ENCODE measurements around the gene COL7A1. TPM values are rescaled to one million over a fixed set of nuclear protein-coding genes. Genes with fewer than 3 reads are reported as not detected.

The COL7A1 gene
- 14.1 to 19.2 TPM (median 15.0 TPM) in 3 replicates for total RNA-seq

- peaks cover 40% of the 10 kb centered on the region for H3K4me1 Mint-ChIP-seq
- H3K27me3 Mint-ChIP-seq (ENCODE audit: low read depth): peaks cover 11% of the 10 kb centered on the region
- no peaks in the 10 kb centered on the region for H3K9me3 Mint-ChIP-seq
- DNase-seq (ENCODE audit: low spot score in 2 of 2, unreplicated experiment in 2 of 2): no peak
- H3K4me3 Mint-ChIP-seq: peak within 1 kb of the TSS; percentile 22
- no peak within 1 kb of the TSS for H3K27ac Mint-ChIP-seq
- peaks cover 2% of the 10 kb centered on the region for H3K36me3 Mint-ChIP-seq
- TF ChIP-seq CTCF (IDR thresholded peaks at IDR 0.05; ENCODE audit: unreplicated experiment): no peak
Measured at GRCh38 chr3:48595075-48595525, at the start of gene COL7A1. Gene COL7A1 (minus strand): TSS chr3:48595329. CDS start chr3:48595159, 170 bp downstream.

- Mint-ChIP-seq H3K27ac (no peak overlapping the region), H3K36me3 (no peaks in the 10 kb centered on the region), H3K27me3 (ENCODE audit: low read depth) (no peaks in the 10 kb centered on the region), H3K9me3 (no peaks in the 10 kb centered on the region), H3K4me1 (no peaks in the 10 kb centered on the region), H3K4me3 (no peak overlapping the region)
- no peak for DNase-seq (ENCODE audit: low spot score in 2 of 2, unreplicated experiment in 2 of 2)
- no peak for TF ChIP-seq CTCF (IDR thresholded peaks at IDR 0.05; ENCODE audit: unreplicated experiment)
Measured at GRCh38 chr3:48642605-48643004, 47.5 kb upstream of the COL7A1 start.

DNA sequence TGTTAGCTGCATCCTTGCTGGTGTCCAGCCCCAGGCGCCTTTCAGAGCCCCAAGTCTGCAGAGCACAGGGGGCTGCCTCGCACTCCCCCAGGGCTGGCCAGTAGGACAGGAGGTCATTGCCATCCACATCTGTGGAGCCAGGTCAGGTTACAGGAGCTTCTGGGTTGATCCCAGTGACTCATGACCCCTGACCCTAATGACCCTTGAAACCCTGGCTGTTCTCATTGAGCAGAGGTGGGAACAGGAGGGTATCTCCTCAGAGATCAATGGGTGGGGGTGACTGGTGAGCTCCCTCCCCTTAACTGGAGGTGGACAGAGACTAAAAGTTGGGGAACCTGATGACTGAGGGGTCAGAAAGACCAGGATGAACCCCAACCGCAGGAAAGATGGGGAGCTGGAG lies 46.3 kb upstream of the COL7A1 start:
- H3K4me1 Mint-ChIP-seq: peaks cover 6% of the 10 kb centered on the region
- H3K4me3 Mint-ChIP-seq: no peak overlapping the region
- DNase-seq (ENCODE audit: low spot score in 2 of 2, unreplicated experiment in 2 of 2): no peak
- H3K27ac Mint-ChIP-seq: no peak overlapping the region
- H3K9me3 Mint-ChIP-seq: no peaks in the 10 kb centered on the region
- no peaks in the 10 kb centered on the region for H3K27me3 Mint-ChIP-seq (ENCODE audit: low read depth)
- TF ChIP-seq CTCF (IDR thresholded peaks at IDR 0.05; ENCODE audit: unreplicated experiment): no peak
- H3K36me3 Mint-ChIP-seq: no peaks in the 10 kb centered on the region

DNA sequence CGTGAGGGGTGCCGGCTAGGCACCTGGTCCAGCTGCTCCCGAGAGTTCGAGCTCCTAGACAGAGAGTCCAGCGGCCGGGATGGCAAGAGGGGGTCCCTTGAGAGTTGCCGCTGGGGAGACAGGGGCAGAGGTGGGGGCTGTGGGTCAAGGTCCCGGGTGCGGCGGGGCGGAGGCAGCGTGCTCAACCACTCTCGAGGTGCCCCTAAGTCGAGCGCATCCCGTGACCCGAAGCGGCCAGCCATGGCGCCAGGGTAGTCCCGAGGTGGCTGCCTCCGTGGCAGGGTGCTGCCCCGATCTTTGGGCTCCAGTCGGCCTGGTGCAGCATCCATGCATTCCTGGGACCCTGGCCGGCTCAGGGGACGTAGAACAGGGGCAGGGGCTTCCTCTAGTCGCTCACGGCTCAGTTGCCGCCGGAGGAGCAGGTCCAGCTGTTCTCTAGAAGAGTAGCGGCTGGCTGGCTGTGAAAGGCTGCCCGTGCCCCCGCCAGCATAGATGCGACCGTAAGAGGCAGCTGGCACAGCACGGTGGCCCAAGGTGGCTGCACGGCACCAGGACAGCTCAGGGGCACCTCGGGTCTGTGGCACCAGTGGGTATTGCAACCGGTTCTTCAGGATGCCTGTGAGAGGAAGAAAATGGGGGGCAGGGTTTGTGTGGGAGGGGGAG lies 44.9 kb upstream of the COL7A1 start:
- H3K27ac Mint-ChIP-seq: no peak overlapping the region
- peaks cover 14% of the 10 kb centered on the region for H3K4me1 Mint-ChIP-seq
- no peaks in the 10 kb centered on the region for H3K27me3 Mint-ChIP-seq (ENCODE audit: low read depth)
- H3K4me3 Mint-ChIP-seq: no peak overlapping the region
- DNase-seq (ENCODE audit: low spot score in 2 of 2, unreplicated experiment in 2 of 2): no peak
- H3K9me3 Mint-ChIP-seq: no peaks in the 10 kb centered on the region
- no peaks in the 10 kb centered on the region for H3K36me3 Mint-ChIP-seq
- TF ChIP-seq CTCF (IDR thresholded peaks at IDR 0.05; ENCODE audit: unreplicated experiment): no peak

DNA sequence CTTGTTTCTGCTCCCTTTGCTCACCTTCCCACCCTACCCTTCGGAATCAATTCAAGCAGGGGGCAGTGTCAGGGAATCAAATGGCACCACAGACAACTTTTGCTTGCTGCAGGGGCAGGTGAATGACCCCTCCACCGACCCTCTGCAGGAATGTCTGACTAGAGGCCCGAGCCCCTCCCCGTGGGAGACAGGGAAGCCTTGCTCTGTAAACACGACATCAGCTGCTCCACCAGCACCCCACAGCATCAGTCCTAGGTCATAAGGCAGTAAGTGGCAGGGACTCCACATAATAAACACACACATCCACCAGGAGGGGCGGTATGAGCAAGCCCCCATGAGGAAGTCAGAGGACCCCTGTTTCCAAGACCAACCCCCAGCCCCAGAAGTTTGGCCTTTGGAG lies 42.2 kb upstream of the COL7A1 start:
- peak overlapping the region; percentile 11 for H3K4me3 Mint-ChIP-seq
- no peak overlapping the region for H3K27ac Mint-ChIP-seq
- H3K36me3 Mint-ChIP-seq: peaks cover 4% of the 10 kb centered on the region
- H3K27me3 Mint-ChIP-seq (ENCODE audit: low read depth): peaks cover 1% of the 10 kb centered on the region
- H3K4me1 Mint-ChIP-seq: peaks cover 21% of the 10 kb centered on the region
- DNase-seq (ENCODE audit: low spot score in 2 of 2, unreplicated experiment in 2 of 2): no peak
- no peaks in the 10 kb centered on the region for H3K9me3 Mint-ChIP-seq
- no peak for TF ChIP-seq CTCF (IDR thresholded peaks at IDR 0.05; ENCODE audit: unreplicated experiment)

All from mesothelial cell of epicardium (in vitro differentiated cells).